ENCODE measurements around the gene PRKAR2B.

PRKAR2B gene

GRCh38 chr7:107187774-107188173 is 143.3 kb downstream of the PRKAR2B start:
- no peak for TF ChIP-seq CTCF (IDR thresholded peaks at IDR 0.05; ENCODE audit: control insufficient read depth, insufficient read depth, low read depth, low read length, missing control alignments)
- H3K4me3 ChIP-seq (ENCODE audit: control insufficient read depth, low read depth, low read length) = no peak overlapping the region
- no peak for DNase-seq (ENCODE audit: low read depth)

- H3K4me3 ChIP-seq (ENCODE audit: control insufficient read depth, low read depth, low read length) = no peak overlapping the region
- DNase-seq (ENCODE audit: low read depth) = no peak
- no peak for TF ChIP-seq CTCF (IDR thresholded peaks at IDR 0.05; ENCODE audit: control insufficient read depth, insufficient read depth, low read depth, low read length, missing control alignments)
Measured at GRCh38 chr7:107190090-107190489, 145.6 kb downstream of the PRKAR2B start.

- no peak for TF ChIP-seq CTCF (IDR thresholded peaks at IDR 0.05; ENCODE audit: control insufficient read depth, insufficient read depth, low read depth, low read length, missing control alignments)
- DNase-seq (ENCODE audit: low read depth) = no peak
- no peak overlapping the region for H3K4me3 ChIP-seq (ENCODE audit: control insufficient read depth, low read depth, low read length)
Measured at GRCh38 chr7:107194052-107194451, 149.5 kb downstream of the PRKAR2B start.

- TF ChIP-seq CTCF (IDR thresholded peaks at IDR 0.05; ENCODE audit: control insufficient read depth, insufficient read depth, low read depth, low read length, missing control alignments) = no peak
- DNase-seq (ENCODE audit: low read depth) = no peak
- no peak overlapping the region for H3K4me3 ChIP-seq (ENCODE audit: control insufficient read depth, low read depth, low read length)
Measured at GRCh38 chr7:107196834-107197610, 152.5 kb downstream of the PRKAR2B start.

GRCh38 chr7:107201795-107202450 is 157.4 kb downstream of the PRKAR2B start:
- H3K4me3 ChIP-seq (ENCODE audit: control insufficient read depth, low read depth, low read length) = no peak overlapping the region
- peak; percentile 47 for TF ChIP-seq CTCF (IDR thresholded peaks at IDR 0.05; ENCODE audit: control insufficient read depth, insufficient read depth, low read depth, low read length, missing control alignments)
- no peak for DNase-seq (ENCODE audit: low read depth)

- no peak for DNase-seq (ENCODE audit: low read depth)
- no peak overlapping the region for H3K4me3 ChIP-seq (ENCODE audit: control insufficient read depth, low read depth, low read length)
- no peak for TF ChIP-seq CTCF (IDR thresholded peaks at IDR 0.05; ENCODE audit: control insufficient read depth, insufficient read depth, low read depth, low read length, missing control alignments)
Measured at GRCh38 chr7:107203607-107204006, 159.1 kb downstream of the PRKAR2B start.

Data from AG09309 (cell line).